ENCODE measurements around the gene FCHSD2. TPM values are rescaled to one million over a fixed set of nuclear protein-coding genes. Genes with fewer than 3 reads are reported as not detected.

Gene FCHSD2
- total RNA-seq, 1 experiment from 2014 or later, result 22.6 TPM

DNA sequence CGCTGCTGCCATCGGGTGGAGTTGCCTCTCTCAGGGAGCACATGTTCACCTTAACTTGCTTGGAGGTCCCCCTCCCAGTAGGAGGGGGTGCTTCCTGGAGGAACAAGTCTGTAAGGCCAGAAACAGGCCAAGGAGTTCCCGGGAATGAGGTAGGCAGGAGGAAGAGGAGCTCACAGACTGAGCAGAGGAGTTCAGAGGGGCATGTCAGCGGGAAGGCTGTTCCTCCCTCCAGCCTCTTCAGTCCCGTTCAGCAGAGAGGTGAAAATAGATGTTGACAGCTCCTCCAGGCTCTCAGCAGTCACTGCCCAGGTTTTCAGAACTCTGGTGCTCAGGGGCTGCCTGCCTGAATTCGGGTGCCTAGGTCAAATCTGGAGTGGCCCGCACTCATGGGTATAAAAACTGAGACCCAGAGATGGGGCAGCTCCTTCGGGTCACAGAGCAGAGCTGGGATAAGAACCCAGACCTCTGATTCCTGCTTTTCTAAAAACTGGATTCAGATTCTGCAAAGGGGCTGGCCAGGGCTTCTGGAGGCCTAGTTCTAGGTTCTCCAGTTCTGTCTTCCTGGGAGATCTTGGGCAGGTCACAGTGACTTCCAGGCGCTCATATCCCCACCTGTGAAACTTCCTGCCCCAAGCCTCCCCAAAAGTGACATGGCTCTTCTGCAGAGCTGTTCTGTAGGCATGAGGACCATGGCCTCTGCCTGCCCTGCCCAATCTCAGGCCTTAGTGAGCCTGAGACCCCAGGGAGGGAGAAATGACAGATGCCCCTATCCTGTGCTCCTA is 309.6 kb downstream of the FCHSD2 start:
- BruUV-seq (replicated peaks), result no TSS peak
- H3K9me3 ChIP-seq (ENCODE audit: insufficient read depth, low read depth), result no peaks in the 10 kb centered on the region
- intact Hi-C loops (cut with micrococcal nuclease; ENCODE audit: unreplicated experiment), result loop anchor here (5.0 kb wide), 1 partner anchor 555 kb away; no protein-coding TSS in a partner anchor
- no peaks in the 10 kb centered on the region for H3K79me2 ChIP-seq (ENCODE audit: low read depth)
- no peaks in the 10 kb centered on the region for H3K36me3 ChIP-seq (ENCODE audit: low read depth)
- H3K4me3 ChIP-seq, result no peak overlapping the region
- 0 out of 2 replicates have a peak, but pooled peaks cover 4% of the 10 kb centered on the region for H3K4me1 ChIP-seq (replicated peaks; ENCODE audit: insufficient read depth)
- TF ChIP-seq EZH2 (IDR thresholded peaks at IDR 0.05; ENCODE audit: low read depth), result no peak
- TF ChIP-seq, protein P1, sequence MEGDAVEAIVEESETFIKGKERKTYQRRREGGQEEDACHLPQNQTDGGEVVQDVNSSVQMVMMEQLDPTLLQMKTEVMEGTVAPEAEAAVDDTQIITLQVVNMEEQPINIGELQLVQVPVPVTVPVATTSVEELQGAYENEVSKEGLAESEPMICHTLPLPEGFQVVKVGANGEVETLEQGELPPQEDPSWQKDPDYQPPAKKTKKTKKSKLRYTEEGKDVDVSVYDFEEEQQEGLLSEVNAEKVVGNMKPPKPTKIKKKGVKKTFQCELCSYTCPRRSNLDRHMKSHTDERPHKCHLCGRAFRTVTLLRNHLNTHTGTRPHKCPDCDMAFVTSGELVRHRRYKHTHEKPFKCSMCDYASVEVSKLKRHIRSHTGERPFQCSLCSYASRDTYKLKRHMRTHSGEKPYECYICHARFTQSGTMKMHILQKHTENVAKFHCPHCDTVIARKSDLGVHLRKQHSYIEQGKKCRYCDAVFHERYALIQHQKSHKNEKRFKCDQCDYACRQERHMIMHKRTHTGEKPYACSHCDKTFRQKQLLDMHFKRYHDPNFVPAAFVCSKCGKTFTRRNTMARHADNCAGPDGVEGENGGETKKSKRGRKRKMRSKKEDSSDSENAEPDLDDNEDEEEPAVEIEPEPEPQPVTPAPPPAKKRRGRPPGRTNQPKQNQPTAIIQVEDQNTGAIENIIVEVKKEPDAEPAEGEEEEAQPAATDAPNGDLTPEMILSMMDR (conservative IDR thresholded peaks at IDR 0.05), result no peak
- no peak overlapping the region for H3K4me2 ChIP-seq
- no peak for DNase-seq
- no peaks in the 10 kb centered on the region for H4K20me1 ChIP-seq (ENCODE audit: insufficient read depth)
- no peaks in the 10 kb centered on the region for H3K27me3 ChIP-seq (ENCODE audit: insufficient read depth, low read depth)
- H3K27ac ChIP-seq, result no peak overlapping the region
- ChIA-PET POLR2A (ENCODE audit: unreplicated experiment) (no interaction called here), CTCF (interaction anchor here (0.7 to 2.5 kb wide), 3 partner anchors 345 to 408 kb away, joined by 3 to 22 read pairs (median 3); no protein-coding TSS in a partner anchor)
- H3K9me2 ChIP-seq (ENCODE audit: insufficient read depth), result no peaks in the 10 kb centered on the region
- no peak overlapping the region for H2AFZ ChIP-seq
- H3F3A ChIP-seq (ENCODE audit: insufficient read depth, low read depth), result peaks cover 6% of the 10 kb centered on the region; the same call in 1 of the 2 replicates

DNA sequence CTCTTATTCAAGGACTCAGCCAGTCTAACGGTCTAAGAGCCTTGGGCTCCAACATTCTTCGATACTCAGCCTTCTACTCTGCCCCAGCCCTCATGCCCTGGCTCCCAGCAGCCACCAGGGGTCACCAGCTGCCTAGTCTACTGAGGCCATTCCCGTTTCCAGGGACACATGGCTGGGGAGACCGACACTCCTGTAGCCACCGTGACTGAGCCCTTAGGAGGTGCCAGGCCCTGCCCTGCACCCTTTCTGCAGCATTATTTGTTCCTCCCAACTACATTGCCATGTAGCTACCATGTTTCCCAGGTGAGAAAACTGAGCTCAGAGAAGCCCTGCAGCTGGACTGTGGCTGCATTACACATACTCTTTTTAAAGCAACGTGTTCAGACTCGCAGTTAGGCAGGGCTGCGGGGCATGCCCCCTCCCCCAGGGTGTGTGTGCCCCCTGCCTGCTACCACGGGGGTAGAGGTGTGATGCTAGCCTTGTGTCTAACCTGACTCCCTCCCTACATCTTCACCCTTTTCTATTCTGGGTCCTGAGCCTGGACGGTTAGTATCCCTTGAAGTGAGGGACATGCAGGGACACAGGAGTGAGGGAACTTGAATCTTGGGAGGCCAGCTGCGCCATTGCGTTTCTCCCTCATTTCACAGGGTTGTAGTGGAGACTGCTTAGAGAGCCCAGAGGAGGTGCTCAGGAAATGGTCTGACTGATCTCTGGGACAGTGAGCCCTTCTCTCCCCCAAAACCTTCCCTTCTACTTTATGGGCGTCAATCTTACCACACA is 310.4 kb downstream of the FCHSD2 start:
- Histone ChIP-seq H3K27me3 (ENCODE audit: insufficient read depth, low read depth) (no peaks in the 10 kb centered on the region), H2AFZ (no peak overlapping the region), H3K9me3 (ENCODE audit: insufficient read depth, low read depth) (no peaks in the 10 kb centered on the region), H3K4me2 (no peak overlapping the region), H3K4me3 (no peak overlapping the region), H3K79me2 (ENCODE audit: low read depth) (no peaks in the 10 kb centered on the region), H3K4me1 (replicated peaks; ENCODE audit: insufficient read depth) (0 out of 2 replicates have a peak, but pooled peaks cover 4% of the 10 kb centered on the region), H3F3A (ENCODE audit: insufficient read depth, low read depth) (peaks cover 6% of the 10 kb centered on the region; the same call in 1 of the 2 replicates), H3K27ac (no peak overlapping the region), H3K9me2 (ENCODE audit: insufficient read depth) (no peaks in the 10 kb centered on the region), H4K20me1 (ENCODE audit: insufficient read depth) (no peaks in the 10 kb centered on the region), H3K36me3 (ENCODE audit: low read depth) (no peaks in the 10 kb centered on the region)
- intact Hi-C loops (cut with micrococcal nuclease; ENCODE audit: unreplicated experiment), result loop anchor here (1.0 to 5.0 kb wide), 5 partner anchors 347 to 556 kb away; no protein-coding TSS in a partner anchor
- TF ChIP-seq, protein P1 (conservative IDR thresholded peaks at IDR 0.05), result peak; percentile 97
- no peak for TF ChIP-seq EZH2 (IDR thresholded peaks at IDR 0.05; ENCODE audit: low read depth)
- DNase-seq, result peak; percentile 61 to 85
- BruUV-seq (replicated peaks), result no TSS peak
- ChIA-PET CTCF (interaction anchor here (0.6 to 2.5 kb wide), 5 partner anchors 106 to 543 kb away, joined by 3 to 22 read pairs (median 3); no protein-coding TSS in a partner anchor), POLR2A (ENCODE audit: unreplicated experiment) (interaction anchor here (0.7 kb wide), 1 partner anchor 150 kb away, joined by 3 read pairs; no protein-coding TSS in a partner anchor)

DNA sequence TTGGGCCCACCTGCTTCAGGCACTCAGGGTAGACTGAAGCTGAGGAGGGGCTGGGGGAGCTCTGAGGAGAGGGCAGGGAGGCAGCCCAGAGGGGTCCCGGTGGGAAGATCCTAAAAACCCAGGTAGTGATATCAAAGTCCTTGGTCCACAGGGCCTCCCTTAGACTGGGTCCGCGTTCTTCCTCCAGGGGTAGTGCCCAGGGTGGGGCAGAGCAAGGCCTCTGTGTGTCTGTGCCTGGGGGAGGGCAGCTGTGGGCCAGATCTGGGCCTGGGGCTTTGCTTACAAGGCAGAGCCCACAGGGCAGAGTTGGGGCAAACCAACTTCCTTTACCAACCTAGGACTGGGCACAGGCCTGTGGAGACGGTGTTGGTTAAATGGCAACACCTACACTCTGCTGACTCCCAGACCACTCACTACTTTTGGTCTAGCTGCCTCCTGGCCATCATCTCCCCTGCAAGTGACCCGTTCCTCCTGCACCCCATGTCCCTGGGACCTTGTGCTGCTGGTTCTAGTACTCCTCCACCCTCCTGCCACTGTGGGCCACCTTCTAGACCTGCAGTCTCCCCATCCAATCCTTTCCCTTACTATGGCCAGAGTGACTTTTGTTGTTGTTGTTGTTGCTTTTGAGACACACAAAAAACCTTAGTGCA is 312.1 kb downstream of the FCHSD2 start:
- CTCF ChIA-PET, result no interaction called here

More for the DNA sequence above, 312.1 kb downstream of the FCHSD2 start:
- BruUV-seq (replicated peaks), result no TSS peak
- Histone ChIP-seq H3K9me2 (ENCODE audit: insufficient read depth) (no peaks in the 10 kb centered on the region), H3F3A (ENCODE audit: insufficient read depth, low read depth) (peaks cover 6% of the 10 kb centered on the region; the same call in 1 of the 2 replicates), H3K4me1 (replicated peaks; ENCODE audit: insufficient read depth) (0 out of 2 replicates have a peak, but pooled peaks cover 4% of the 10 kb centered on the region), H3K4me2 (no peak overlapping the region), H4K20me1 (ENCODE audit: insufficient read depth) (no peaks in the 10 kb centered on the region), H3K9me3 (ENCODE audit: insufficient read depth, low read depth) (no peaks in the 10 kb centered on the region), H3K27me3 (ENCODE audit: insufficient read depth, low read depth) (no peaks in the 10 kb centered on the region), H2AFZ (no peak overlapping the region), H3K79me2 (ENCODE audit: low read depth) (no peaks in the 10 kb centered on the region), H3K36me3 (ENCODE audit: low read depth) (no peaks in the 10 kb centered on the region), H3K4me3 (no peak overlapping the region), H3K27ac (no peak overlapping the region)
- TF ChIP-seq, protein P1 (conservative IDR thresholded peaks at IDR 0.05), result no peak
- no peak for TF ChIP-seq EZH2 (IDR thresholded peaks at IDR 0.05; ENCODE audit: low read depth)
- no peak for DNase-seq
- POLR2A ChIA-PET (ENCODE audit: unreplicated experiment), result no interaction called here
- intact Hi-C loops (cut with micrococcal nuclease; ENCODE audit: unreplicated experiment), result loop anchor here (5.0 kb wide), 1 partner anchor 557 kb away; no protein-coding TSS in a partner anchor

Data from PC-9 (cell line).